GM18951 (cell line): ENCODE results near the gene TRAF5.

Source experiments
- POLR2A ChIP-seq: IDR thresholded peaks from 4 replicates; pipeline ENCODE4 v1.6.1; 2011; ENCODE audit warnings: mild to moderate bottlenecking; ENCODE audit not compliant: insufficient read length, insufficient read depth; ENCODE audit errors: extremely low read depth
- in situ Hi-C: fragments of 300-500 bp; cut with MboI; formaldehyde crosslinking; loops from one replicate; pipeline ENCODE4 v1.12.0; 2022; ENCODE audit warnings: low sequenced_read_pairs, mixed read lengths, inconsistent platforms; ENCODE audit not compliant: unreplicated experiment

TRAF5 gene

GRCh38 chr1:211326528-211327345, at the start of gene TRAF5:
TSS of gene TRAF5 (plus strand) at chr1:211326833. CDS start at chr1:211353240, 26,407 bp downstream.
- in situ Hi-C loops, result loop anchor here (10.0 to 25.0 kb wide), 2 partner anchors 148 to 336 kb away; no protein-coding TSS in a partner anchor

GRCh38 chr1:211279340-211279739, 47.3 kb upstream of the TRAF5 start:
- no peak for TF ChIP-seq POLR2A
- in situ Hi-C loops, result no loop called here

More at GRCh38 chr1:211326528-211327345, at the start of gene TRAF5:
- peak; percentile 70 for TF ChIP-seq POLR2A

GRCh38 chr1:211280910-211281309, 45.7 kb upstream of the TRAF5 start:
- no peak for TF ChIP-seq POLR2A
- in situ Hi-C loops, result no loop called here

- in situ Hi-C loops, result no loop called here
- TF ChIP-seq POLR2A, result no peak
These were observed 45.2 kb upstream of the TRAF5 start for GRCh38 chr1:211281320-211282022.

GRCh38 chr1:211282023-211282373, 44.6 kb upstream of the TRAF5 start:
- in situ Hi-C loops, result no loop called here

GRCh38 chr1:211285196-211285595, 41.4 kb upstream of the TRAF5 start:
- TF ChIP-seq POLR2A, result no peak
- in situ Hi-C loops, result no loop called here

More at GRCh38 chr1:211282023-211282373, 44.6 kb upstream of the TRAF5 start:
- TF ChIP-seq POLR2A, result no peak

- TF ChIP-seq POLR2A, result no peak
- in situ Hi-C loops, result no loop called here
These were observed 39.4 kb upstream of the TRAF5 start for GRCh38 chr1:211287218-211287617.

GRCh38 chr1:211292411-211292810, 34.2 kb upstream of the TRAF5 start:
- in situ Hi-C loops, result no loop called here
- TF ChIP-seq POLR2A, result no peak

GRCh38 chr1:211296396-211296795, 30.2 kb upstream of the TRAF5 start:
- no peak for TF ChIP-seq POLR2A
- in situ Hi-C loops, result no loop called here

GRCh38 chr1:211305044-211305443, 21.6 kb upstream of the TRAF5 start:
- TF ChIP-seq POLR2A, result no peak
- in situ Hi-C loops, result no loop called here

- TF ChIP-seq POLR2A, result no peak
- in situ Hi-C loops, result no loop called here
These were observed 17.0 kb upstream of the TRAF5 start for GRCh38 chr1:211309617-211310016.

GRCh38 chr1:211313392-211313791, 13.2 kb upstream of the TRAF5 start:
- TF ChIP-seq POLR2A, result no peak
- in situ Hi-C loops, result no loop called here

GRCh38 chr1:211318576-211319280, 7.9 kb upstream of the TRAF5 start:
- in situ Hi-C loops, result no loop called here
- TF ChIP-seq POLR2A, result no peak

- no peak for TF ChIP-seq POLR2A
- in situ Hi-C loops, result loop anchor here (10.0 kb wide), 1 partner anchor 155 kb away; no protein-coding TSS in a partner anchor
These were observed 6.7 kb upstream of the TRAF5 start for GRCh38 chr1:211319892-211320291.

GRCh38 chr1:211320980-211321379, 5.7 kb upstream of the TRAF5 start:
- TF ChIP-seq POLR2A, result no peak
- in situ Hi-C loops, result loop anchor here (10.0 kb wide), 1 partner anchor 154 kb away; no protein-coding TSS in a partner anchor

- in situ Hi-C loops, result loop anchor here (10.0 kb wide), 1 partner anchor 153 kb away; no protein-coding TSS in a partner anchor
These were observed 5.0 kb upstream of the TRAF5 start for GRCh38 chr1:211321646-211322045.
